Measurements from ENCODE around the gene CBFA2T3. TPM values are rescaled to one million over a fixed set of nuclear protein-coding genes. Genes with fewer than 3 reads are reported as not detected.
"Not testable (repeated sequence)": the region's sequence is repeated elsewhere in the genome, so short reads cannot be mapped to it uniquely, and the experiment has no call there.

CBFA2T3 gene
- polyA plus RNA-seq (2013, experiment 1 of 2; ENCODE audit: insufficient read length) = 0.08 TPM
- 0.80 TPM for polyA plus RNA-seq (2013, experiment 2 of 2; ENCODE audit: insufficient read length)

DNA sequence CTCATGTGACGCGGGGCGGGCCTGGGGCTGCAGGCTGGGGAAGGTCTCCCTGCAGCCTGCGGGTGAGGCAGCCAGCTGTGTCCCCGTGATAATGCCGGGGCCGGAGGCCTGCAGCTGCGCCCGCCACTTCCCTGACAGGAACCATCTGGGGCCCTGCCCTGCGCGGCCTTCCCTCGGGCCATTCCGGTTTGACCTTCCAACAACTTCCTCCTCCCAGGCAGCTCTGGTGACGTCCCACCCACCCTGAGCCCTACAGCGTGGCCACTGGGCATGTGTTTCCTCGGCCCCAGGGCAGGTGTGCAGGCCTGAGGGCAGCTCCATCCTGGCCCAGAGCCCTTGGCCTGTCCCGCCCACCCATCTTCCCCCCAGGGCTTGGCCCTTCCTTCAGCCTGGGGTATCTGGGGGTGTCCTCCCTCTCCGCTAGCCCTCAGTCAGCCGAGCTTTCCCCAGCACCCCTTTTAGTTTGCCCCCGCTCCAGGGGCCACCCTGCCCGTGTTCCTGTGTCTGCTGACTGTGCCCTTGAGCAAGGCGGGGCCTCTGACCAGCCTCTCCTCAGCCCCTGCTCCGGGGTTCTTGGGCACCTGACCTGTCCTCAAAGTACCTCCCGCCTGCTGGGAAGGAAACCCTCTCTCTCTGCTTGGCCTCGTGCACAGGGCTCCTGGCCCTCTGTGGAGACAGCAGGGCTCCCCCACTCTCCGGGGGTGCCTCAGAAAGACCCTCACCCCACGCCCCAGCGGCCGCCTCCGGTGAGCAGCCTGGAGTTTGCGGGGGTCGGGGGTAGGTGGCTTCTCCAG is at the start of gene CBFA2T3:
Gene CBFA2T3 (minus strand): TSS at position 190 of the 794 bp plus-strand sequence. CDS start 400 bp downstream, outside the sequence.
- no peak for DNase-seq

DNA sequence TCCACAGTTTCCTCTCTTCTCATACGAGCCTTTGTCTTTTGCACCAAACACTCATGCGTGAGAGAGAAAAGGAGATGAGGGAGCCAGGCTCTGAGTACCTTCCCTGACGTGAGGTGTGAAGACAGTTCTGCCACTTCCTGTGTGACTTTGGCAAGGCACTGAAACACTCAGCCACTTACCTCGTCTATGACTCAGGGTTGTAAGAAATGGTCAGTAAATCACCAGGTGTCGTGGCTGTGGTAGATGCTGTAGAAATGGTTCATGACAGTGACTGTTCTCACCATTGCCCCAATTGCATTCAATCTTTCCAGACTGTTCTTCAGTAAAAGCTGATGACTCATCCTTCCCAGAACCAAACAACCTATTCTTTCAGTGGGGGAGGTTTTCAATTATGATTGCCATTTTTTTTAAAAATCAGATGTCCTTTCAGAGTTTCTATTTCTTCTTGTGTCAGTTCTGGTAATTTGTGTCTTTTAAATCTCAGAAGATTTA is 49.2 kb upstream of the CBFA2T3 start:
- no peak for DNase-seq

DNA sequence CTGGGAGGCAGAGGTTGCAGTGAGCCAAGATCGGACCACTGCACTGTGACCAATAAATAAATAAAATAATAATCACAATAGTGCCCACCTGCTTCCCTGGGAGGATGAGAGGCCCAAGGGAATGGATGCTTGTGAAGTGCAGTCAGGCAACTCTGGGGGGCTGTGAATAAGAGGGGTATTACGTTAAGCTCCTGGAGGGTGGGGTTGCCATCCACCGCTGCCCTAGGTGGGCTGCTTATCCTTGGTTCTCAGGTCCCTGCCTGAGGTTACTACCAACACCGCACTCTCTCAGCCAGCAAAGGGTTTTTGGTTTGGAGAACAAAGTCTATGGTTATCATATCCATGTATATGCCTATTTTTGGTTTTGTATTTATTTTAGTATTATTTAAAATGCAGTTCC is 48.6 kb upstream of the CBFA2T3 start:
- DNase-seq = no peak

DNA sequence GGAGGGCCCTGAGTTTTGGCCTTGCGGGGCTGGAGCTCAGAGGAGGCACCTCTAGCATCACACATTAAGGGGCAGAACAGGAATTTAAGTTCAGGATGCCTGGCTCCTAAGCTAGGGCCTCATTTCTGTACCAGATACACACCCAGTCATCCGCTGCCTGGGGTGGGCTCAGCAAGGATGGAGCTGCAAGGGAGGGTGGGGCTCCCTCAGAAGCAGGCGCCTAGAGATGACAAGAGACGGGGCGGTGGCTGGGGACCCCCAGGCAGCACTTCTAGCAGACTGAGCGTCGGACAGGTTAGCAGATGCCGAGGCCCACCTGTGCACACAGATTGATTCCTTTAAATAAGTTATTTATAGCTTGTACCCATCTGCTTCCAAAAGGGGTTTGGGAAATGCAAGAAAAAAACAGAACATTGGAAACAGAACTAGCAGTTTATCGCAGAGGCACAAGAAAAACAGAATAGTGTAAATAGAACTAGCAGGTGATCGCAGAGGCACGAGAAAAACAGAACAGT is 47.6 kb upstream of the CBFA2T3 start:
- DNase-seq = no peak

- no peak for DNase-seq
Observed at GRCh38 chr16:89023621-89024511, 46.9 kb upstream of the CBFA2T3 start.

GRCh38 chr16:89023151-89023551 is 46.1 kb upstream of the CBFA2T3 start:
- DNase-seq = no peak

GRCh38 chr16:89022051-89022836 is 45.2 kb upstream of the CBFA2T3 start:
- no peak for DNase-seq

GRCh38 chr16:89020925-89021595 is 44.1 kb upstream of the CBFA2T3 start:
- DNase-seq = no peak

GRCh38 chr16:89020068-89020924 is 43.3 kb upstream of the CBFA2T3 start:
- no peak for DNase-seq

DNA sequence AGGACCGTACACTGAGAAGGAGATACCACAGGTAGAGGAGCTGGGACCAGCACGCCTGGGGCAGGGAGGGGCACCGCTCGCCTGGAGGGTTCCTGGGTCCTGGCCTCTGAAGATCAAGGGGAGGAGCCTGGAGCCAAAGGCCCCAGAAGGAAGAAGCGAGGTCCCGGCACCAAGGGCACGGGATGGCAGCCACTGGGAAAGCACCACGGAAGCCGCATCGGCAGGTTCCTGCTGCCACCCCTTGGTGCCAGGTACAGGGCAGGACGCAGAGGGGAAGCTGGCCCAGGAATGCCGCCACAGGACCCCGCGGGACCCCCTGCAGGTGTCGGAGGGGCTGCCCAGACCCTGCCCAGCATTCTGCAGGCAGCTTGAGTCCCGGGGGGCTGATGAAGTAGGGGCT is 42.5 kb upstream of the CBFA2T3 start:
- DNase-seq = no peak

DNA sequence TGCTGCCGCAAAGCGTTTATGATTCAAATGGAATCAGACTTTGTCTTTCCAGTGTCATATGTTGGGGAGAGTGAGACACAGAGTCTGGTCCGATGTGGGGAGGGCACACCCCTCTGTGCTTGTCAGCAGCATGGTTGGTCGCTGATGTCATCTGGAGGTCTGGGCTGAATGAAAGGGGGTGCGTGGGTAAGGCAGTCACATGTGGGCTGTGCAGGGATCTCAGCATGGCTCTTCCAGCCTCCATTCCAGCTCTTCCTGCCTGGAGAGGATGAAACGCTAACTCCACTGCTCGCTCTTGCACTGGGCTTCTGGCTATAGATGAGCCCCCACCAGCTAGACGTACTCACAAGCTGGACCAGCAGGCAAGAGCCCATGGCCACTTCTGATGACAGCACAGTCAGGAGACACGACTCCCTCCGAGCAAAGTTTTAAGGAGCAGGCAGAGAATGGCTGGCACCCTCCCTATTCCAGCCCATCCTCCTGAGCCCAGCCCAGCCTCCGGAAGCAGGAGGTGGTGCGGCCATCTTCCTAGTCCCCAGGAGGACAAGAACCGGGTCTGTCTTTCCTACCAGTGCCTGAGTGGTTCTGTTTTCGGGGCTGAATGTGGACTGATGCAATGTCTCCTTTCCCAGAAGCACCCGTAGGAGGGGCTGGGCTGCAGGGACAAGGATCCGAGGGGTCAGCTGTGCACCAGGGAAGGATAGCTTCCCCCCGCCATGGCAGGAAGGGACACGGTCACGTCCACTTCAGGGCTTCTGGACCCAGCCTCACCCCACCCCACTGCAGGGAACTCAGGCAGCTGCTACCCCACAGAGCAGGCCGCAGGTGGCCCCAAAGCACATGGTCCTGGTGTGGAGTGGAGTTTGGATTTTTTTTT is 41.5 kb upstream of the CBFA2T3 start:
- DNase-seq = peak; percentile 63

GRCh38 chr16:89017543-89018281 is 40.7 kb upstream of the CBFA2T3 start:
- no peak for DNase-seq

DNA sequence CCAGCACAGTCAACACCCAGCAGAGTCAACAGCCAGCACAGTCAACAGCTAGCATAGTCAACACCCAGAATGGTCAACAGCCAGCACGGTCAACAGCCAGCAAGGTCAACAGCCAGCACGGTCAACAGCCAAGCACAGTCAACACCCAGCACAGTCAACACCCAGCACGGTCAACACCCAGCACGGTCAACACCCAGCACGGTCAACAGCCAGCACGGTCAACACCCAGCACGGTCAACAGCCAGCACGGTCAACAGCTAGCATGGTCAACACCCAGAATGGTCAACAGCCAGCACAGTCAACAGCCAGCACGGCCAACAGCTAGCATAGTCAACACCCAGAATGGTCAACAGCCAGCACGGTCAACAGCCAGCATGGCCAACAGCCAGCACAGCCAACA is 39.6 kb upstream of the CBFA2T3 start:
- DNase-seq = not testable (repeated sequence)

GRCh38 chr16:89015271-89015859 is 38.4 kb upstream of the CBFA2T3 start:
- no peak for DNase-seq

- DNase-seq = no peak
Observed at GRCh38 chr16:89014403-89015230, 37.6 kb upstream of the CBFA2T3 start.

DNA sequence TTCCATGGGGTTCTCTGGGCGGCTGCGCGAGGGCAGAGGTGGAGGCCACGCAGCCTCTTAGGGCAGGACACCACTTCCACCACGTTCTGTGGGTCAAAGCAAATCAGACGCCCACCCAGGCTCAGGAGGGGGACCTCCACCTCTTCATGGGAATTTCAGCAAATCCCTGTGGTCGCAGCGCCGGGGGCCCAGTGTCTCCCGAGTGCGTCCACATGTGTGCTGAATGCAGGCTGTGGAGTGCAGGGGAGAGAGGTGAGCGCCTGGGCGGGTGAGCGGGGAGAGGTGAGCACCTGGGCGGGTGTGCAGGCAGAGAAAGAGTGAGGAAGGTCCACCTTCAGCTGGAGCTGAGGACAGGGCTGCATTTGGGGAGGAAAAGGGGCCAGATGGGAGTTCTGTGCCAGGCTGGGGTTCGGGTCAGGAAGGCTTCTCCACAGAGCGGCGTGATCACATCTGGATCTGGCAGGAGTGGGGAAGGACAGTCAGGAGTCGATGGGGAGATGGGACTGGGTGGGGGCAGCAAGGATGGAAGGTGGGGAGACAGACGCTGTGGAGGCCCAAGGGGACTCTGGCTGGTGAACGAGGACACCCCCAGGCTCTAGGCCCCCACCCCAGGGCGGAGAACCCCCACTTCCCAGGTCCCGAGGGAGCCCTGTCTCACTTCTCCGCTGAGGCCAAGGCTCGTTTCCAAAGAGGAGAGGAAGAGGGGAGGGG is 36.8 kb upstream of the CBFA2T3 start:
- no peak for DNase-seq

DNA sequence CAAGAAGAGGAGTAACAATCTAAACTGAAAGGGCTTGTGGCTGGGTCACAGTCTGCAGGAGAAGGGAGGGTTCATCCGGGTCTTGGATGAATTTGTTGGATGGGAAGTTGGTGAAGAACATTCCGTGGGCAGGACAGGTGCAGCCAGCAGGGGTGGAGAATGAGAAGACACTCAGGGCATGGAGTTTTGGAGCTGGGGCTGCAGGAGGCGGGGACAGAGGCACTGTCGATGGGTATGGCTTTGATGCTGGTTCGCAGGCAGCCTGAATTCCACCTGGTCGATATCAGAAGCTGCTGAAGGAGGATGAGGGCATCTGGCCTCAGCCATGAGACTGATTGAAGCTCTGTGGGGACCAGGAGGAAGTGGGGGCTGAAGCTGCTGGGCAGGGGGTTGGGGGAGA is 36.1 kb upstream of the CBFA2T3 start:
- DNase-seq = no peak
